Measurements from ENCODE around the gene IL16. TPM values are rescaled to one million over a fixed set of nuclear protein-coding genes. Genes with fewer than 3 reads are reported as not detected.
"Not testable (repeated sequence)": the region's sequence is repeated elsewhere in the genome, so short reads cannot be mapped to it uniquely, and the experiment has no call there.

IL16 gene
- total RNA-seq: 1 to 10 TPM; 4.3 to 6.6 TPM
- polyA plus RNA-seq (ENCODE audit: insufficient read length in 2 of 2): 1 to 10 TPM; 4.9 to 5.3 TPM
- long read RNA-seq, donor 1: 0 reads
- long read RNA-seq, donor 2: 0 reads
- long read RNA-seq, donor 3, partial matches to known transcripts: 0 of 1 reads
- long read RNA-seq, donor 3, other reads (novel, unspliced or antisense): 0 of 1 reads
- long read RNA-seq, donor 4, partial matches to known transcripts: 0 of 1 reads
- long read RNA-seq, donor 4, other reads (novel, unspliced or antisense): 0 of 1 reads

DNA sequence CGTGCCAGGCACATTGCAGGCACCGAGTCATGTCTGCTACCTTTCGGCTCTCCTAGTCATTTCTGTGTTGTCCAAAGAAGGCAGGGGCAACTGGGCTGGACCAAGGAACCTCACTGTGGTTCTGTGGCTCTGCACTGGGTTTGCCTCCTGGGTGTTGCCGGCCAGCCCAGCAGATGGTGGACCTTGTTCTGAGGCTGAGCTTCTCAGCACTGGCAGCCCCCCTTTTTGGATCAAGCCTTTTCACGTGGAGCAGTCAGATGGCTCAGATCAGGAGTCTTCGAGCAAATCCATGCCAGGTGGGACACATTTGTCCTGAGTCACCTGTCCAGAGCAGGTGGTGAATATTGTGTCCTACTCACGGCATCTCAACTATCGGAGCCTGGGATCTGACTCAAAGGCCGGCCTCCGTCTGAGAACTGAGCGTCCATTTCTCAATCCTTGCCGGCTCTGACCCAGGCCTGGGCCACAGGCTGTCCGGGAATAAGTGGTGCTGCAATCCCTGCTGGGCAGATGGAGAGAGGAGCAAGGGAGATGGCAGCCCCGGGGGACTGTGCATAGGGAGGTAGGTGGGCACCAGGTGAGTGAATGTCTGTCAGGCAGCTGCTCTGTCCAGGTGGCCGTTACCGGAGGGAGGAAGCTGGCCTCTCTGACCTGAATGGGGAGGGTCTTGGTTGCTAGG lies at the start of gene IL16:
IL16 (plus strand) TSS at position 304 of the 679 bp plus-strand sequence. CDS start 28,521 bp downstream, outside the sequence.
- no peak within 1 kb of the TSS for H3K4me3 ChIP-seq (ENCODE audit: low read depth, low read length)
- DNase-seq (ENCODE audit: low read depth in 4 of 6, low spot score in 6 of 6): no peak
- H3K4me1 ChIP-seq (ENCODE audit: control insufficient read depth, insufficient read depth, low read length): peaks cover 15% of the 10 kb centered on the region
- WGBS (ENCODE audit: insufficient coverage): 89% methylated on average over 16 of the region's 16 CpGs
- H3K9me3 ChIP-seq (ENCODE audit: control insufficient read depth, insufficient read depth, low read length): no peaks in the 10 kb centered on the region
- peaks cover 3% of the 10 kb centered on the region for H3K27me3 ChIP-seq (ENCODE audit: control insufficient read depth, insufficient read depth, low read length)
- no peaks in the 10 kb centered on the region for H3K36me3 ChIP-seq (ENCODE audit: control insufficient read depth, insufficient read depth, low read length)
- no peak within 1 kb of the TSS for H3K27ac ChIP-seq (ENCODE audit: low read depth, low read length)

DNA sequence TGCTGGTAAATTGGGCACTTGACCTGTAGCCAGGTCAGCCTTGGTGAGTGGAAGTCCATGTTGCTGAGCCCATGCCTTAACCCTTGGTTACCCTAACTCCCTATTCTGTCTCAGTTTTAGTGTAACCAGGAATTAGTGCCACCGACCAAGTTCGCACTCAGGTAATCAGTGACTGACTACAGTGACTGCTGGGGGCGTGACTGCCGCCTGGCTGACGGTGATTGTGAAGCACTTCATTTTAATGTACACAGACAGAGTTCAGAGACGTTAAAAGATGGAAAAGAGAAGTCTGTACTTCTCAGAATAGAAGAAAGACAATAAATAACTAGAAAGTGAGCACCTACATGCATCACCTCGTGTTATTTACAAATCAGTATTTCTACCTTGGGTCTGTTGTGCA lies 45.3 kb upstream of the IL16 start:
- DNase-seq (ENCODE audit: low read depth in 4 of 6, low spot score in 6 of 6): no peak
- H3K27ac ChIP-seq (ENCODE audit: low read depth, low read length): no peak overlapping the region
- H3K9me3 ChIP-seq (ENCODE audit: control insufficient read depth, insufficient read depth, low read length): no peaks in the 10 kb centered on the region
- 85% methylated on average over 5 of the region's 7 CpGs for WGBS (ENCODE audit: insufficient coverage)
- no peaks in the 10 kb centered on the region for H3K4me1 ChIP-seq (ENCODE audit: control insufficient read depth, insufficient read depth, low read length)
- no peaks in the 10 kb centered on the region for H3K27me3 ChIP-seq (ENCODE audit: control insufficient read depth, insufficient read depth, low read length)
- H3K4me3 ChIP-seq (ENCODE audit: low read depth, low read length): no peak overlapping the region
- no peaks in the 10 kb centered on the region for H3K36me3 ChIP-seq (ENCODE audit: control insufficient read depth, insufficient read depth, low read length)

DNA sequence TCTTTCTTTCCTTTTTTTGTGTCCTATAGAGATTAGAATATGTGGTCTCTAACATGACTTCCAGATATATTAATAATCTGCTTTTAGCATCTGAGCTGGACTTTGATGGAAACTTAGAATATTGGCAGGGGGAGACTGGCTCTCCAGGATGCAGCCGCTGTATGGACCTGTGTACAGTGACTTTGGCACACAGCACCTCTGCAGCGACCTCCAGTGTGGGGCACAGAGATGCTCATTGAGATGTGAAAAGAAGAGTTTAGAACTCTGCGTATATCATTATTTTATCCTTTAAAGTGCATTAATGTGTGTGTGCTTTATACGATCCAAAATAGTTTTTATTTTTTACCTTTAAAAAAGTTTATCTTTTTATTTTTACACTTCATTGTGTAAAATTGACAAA lies 44.3 kb upstream of the IL16 start:
- H3K4me1 ChIP-seq (ENCODE audit: control insufficient read depth, insufficient read depth, low read length): no peaks in the 10 kb centered on the region
- DNase-seq (ENCODE audit: low read depth in 4 of 6, low spot score in 6 of 6): no peak
- WGBS (ENCODE audit: insufficient coverage): no CpG with 5 or more reads among the region's 4 CpGs
- H3K27me3 ChIP-seq (ENCODE audit: control insufficient read depth, insufficient read depth, low read length): no peaks in the 10 kb centered on the region
- no peak overlapping the region for H3K27ac ChIP-seq (ENCODE audit: low read depth, low read length)
- H3K9me3 ChIP-seq (ENCODE audit: control insufficient read depth, insufficient read depth, low read length): no peaks in the 10 kb centered on the region
- H3K36me3 ChIP-seq (ENCODE audit: control insufficient read depth, insufficient read depth, low read length): no peaks in the 10 kb centered on the region
- no peak overlapping the region for H3K4me3 ChIP-seq (ENCODE audit: low read depth, low read length)

DNA sequence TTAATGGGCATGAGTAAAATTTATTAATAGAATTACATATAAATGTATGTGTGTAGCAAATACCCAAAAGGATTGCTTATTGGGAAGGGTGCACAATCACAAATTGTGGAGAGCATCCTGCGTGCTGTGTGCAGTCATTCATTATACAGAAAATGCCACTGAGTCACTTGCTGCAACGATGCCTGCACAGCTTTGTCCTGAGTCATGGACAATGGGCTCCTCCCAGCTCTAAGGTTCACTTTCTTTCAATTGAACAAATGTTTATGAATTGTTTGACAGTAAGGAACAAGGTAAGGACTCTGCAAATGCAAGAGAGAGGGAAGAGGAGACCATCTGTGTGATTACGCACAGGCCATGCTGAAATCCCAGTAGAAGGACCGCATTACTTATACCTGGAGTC lies 43.9 kb upstream of the IL16 start:
- H3K4me1 ChIP-seq (ENCODE audit: control insufficient read depth, insufficient read depth, low read length): no peaks in the 10 kb centered on the region
- H3K36me3 ChIP-seq (ENCODE audit: control insufficient read depth, insufficient read depth, low read length): no peaks in the 10 kb centered on the region
- WGBS (ENCODE audit: insufficient coverage): 100% methylated on average over 2 of the region's 4 CpGs
- H3K27ac ChIP-seq (ENCODE audit: low read depth, low read length): no peak overlapping the region
- H3K27me3 ChIP-seq (ENCODE audit: control insufficient read depth, insufficient read depth, low read length): no peaks in the 10 kb centered on the region
- no peak for DNase-seq (ENCODE audit: low read depth in 4 of 6, low spot score in 6 of 6)
- H3K4me3 ChIP-seq (ENCODE audit: low read depth, low read length): no peak overlapping the region
- H3K9me3 ChIP-seq (ENCODE audit: control insufficient read depth, insufficient read depth, low read length): no peaks in the 10 kb centered on the region

DNA sequence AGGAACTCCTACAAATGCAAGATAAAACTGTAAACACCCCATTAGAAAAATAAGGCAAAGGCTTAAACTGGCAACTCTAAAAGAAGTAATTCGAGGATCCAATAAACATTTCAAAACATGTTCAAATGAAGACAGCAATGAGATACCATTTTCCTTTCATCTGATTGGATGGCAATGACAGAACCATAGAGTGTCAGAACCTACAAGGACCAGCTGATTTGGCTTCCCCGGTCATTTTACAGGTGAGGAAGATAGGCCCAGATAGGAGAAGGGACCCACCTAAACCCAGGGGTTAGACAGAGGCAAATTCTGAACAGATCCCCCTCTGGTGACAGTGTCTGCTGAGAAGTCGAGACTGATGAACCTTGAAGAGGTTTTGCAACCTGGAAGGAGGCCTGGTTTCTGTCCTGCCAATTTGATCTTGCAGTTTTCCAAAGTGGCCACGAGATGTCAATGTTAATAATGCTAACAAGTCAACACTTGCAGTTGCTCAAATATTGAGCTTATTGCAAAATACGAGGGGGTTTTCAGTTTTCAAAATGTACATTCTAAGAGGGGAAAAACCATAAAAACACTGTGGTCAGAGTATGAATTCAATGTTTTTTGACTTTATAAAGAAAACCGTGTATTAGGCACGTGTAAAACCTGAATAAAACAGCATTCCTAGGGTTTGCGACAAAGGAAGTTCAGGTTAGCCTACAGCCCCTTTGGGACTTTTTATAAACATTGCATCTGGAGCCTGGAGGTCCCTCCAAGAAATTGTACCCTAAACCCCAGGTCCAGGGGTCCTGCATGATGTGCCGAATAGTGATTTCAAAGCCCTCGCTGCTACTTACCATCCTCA lies 41.1 kb upstream of the IL16 start:
- Histone ChIP-seq H3K27ac (ENCODE audit: low read depth, low read length) (no peak overlapping the region), H3K9me3 (ENCODE audit: control insufficient read depth, insufficient read depth, low read length) (no peaks in the 10 kb centered on the region), H3K4me3 (ENCODE audit: low read depth, low read length) (no peak overlapping the region), H3K27me3 (ENCODE audit: control insufficient read depth, insufficient read depth, low read length) (no peaks in the 10 kb centered on the region), H3K36me3 (ENCODE audit: control insufficient read depth, insufficient read depth, low read length) (no peaks in the 10 kb centered on the region), H3K4me1 (ENCODE audit: control insufficient read depth, insufficient read depth, low read length) (peaks cover 5% of the 10 kb centered on the region)
- DNase-seq (ENCODE audit: low read depth in 4 of 6, low spot score in 6 of 6): peak in 3 of 6 donors; percentile 22 to 71 (median 65)
- WGBS (ENCODE audit: insufficient coverage): 56% methylated on average over 7 of the region's 10 CpGs

DNA sequence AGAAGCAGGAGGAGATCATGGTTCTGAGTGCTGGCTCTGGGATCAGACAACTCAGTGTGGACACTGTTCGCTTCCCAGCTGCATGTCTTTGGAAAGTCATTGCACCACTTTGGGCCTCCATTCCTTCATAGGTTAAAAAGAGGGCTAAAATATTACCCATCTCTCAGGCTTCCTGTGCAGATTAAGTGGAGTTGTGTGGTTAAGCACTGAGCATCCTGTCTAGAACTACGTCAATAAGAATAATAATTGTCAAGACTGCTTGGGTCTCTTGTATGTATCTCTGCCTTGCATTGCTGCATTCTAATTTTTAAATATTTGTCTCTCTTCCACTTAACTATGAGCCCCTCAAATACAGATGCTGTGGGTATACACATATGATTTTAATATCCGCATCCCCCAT lies 40.4 kb upstream of the IL16 start:
- no peak overlapping the region for H3K27ac ChIP-seq (ENCODE audit: low read depth, low read length)
- WGBS (ENCODE audit: insufficient coverage): 100% methylated on average over 1 of the region's 3 CpGs

DNA sequence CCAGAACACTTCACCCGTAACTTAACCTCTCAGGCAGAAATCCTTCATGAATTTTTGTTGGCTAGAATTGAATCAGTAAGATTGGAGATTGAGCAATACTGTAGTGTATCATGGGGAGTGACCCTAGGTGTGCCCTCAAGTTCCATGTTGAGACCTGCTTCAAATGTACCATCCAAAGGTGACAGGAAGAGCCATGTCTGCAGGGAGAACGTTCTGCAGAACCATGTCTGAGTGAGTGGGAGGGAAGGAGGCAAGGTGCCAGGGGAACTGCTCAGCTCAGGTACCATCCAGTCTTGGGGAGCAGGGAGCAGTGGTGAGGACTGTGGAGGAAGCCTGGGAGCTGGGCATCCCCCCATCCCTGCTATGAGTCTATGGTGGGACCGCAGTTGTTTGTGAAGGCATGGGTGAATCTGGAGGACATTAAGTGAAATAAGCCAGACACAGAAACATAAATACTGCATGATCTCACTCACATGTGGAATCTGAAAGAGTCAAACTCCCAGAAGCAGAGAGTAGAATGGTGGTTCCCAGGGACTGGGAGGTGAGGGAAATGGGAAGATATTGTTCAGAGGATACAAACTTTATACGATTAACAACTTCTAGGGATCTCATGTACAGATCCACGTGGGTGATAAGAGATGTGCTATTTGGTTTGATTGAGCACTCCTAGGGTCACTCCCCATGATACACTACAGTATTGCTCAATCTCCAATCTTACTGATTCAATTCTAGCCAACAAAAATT lies 39.3 kb upstream of the IL16 start:
- H3K27ac ChIP-seq (ENCODE audit: low read depth, low read length): no peak overlapping the region
- H3K36me3 ChIP-seq (ENCODE audit: control insufficient read depth, insufficient read depth, low read length): no peaks in the 10 kb centered on the region
- H3K4me1 ChIP-seq (ENCODE audit: control insufficient read depth, insufficient read depth, low read length): peaks cover 9% of the 10 kb centered on the region
- no peaks in the 10 kb centered on the region for H3K27me3 ChIP-seq (ENCODE audit: control insufficient read depth, insufficient read depth, low read length)
- DNase-seq (ENCODE audit: low read depth in 4 of 6, low spot score in 6 of 6): no peak
- WGBS (ENCODE audit: insufficient coverage): 50% methylated on average over 1 of the region's 5 CpGs
- H3K9me3 ChIP-seq (ENCODE audit: control insufficient read depth, insufficient read depth, low read length): no peaks in the 10 kb centered on the region
- no peak overlapping the region for H3K4me3 ChIP-seq (ENCODE audit: low read depth, low read length)

More for the DNA sequence above, 40.4 kb upstream of the IL16 start:
- no peaks in the 10 kb centered on the region for H3K27me3 ChIP-seq (ENCODE audit: control insufficient read depth, insufficient read depth, low read length)
- DNase-seq (ENCODE audit: low read depth in 4 of 6, low spot score in 6 of 6): no peak
- H3K4me3 ChIP-seq (ENCODE audit: low read depth, low read length): no peak overlapping the region
- no peaks in the 10 kb centered on the region for H3K9me3 ChIP-seq (ENCODE audit: control insufficient read depth, insufficient read depth, low read length)
- peaks cover 9% of the 10 kb centered on the region for H3K4me1 ChIP-seq (ENCODE audit: control insufficient read depth, insufficient read depth, low read length)
- no peaks in the 10 kb centered on the region for H3K36me3 ChIP-seq (ENCODE audit: control insufficient read depth, insufficient read depth, low read length)

DNA sequence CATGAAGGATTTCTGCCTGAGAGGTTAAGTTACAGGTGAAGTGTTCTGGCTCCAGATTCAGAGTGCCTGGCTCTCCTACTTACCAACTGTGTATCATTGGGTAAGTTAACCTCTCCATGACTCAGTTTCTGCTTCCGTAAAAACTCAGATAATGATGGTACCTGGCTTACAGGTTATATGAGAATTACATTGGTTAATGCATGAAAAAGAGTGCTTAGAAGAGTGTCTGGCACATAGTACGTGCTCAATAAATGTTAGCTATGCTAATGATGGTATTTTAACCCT lies 38.8 kb upstream of the IL16 start:
- 100% methylated on average over 1 of the region's 2 CpGs for WGBS (ENCODE audit: insufficient coverage)

DNA sequence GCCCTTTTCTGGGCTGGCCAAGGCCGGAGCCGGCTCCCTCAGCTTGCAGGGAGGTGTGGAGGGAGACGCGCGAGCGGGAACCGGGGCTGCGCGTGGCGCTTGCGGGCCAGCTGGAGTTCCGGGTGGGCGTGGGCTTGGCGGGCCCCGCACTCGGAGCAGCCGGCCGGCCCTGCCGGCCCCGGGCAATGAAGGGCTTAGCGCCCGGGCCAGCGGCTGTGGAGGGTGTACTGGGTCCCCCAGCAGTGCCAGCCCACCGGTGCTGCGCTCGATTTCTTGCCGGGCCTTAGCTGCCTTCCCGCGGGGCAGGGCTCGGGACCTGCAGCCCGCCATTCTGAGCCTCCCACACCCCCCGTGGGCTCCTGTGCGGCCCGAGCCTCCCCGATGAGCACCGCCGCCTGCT lies 38.1 kb upstream of the IL16 start:
- H3K4me3 ChIP-seq (ENCODE audit: low read depth, low read length); H3K27ac ChIP-seq (ENCODE audit: low read depth, low read length); H3K4me1 ChIP-seq (ENCODE audit: control insufficient read depth, insufficient read depth, low read length); H3K9me3 ChIP-seq (ENCODE audit: control insufficient read depth, insufficient read depth, low read length); H3K27me3 ChIP-seq (ENCODE audit: control insufficient read depth, insufficient read depth, low read length); H3K36me3 ChIP-seq (ENCODE audit: control insufficient read depth, insufficient read depth, low read length); DNase-seq (ENCODE audit: low read depth in 4 of 6, low spot score in 6 of 6): not testable (repeated sequence)
- WGBS (ENCODE audit: insufficient coverage): 95% methylated on average over 24 of the region's 37 CpGs

More for the DNA sequence above, 38.8 kb upstream of the IL16 start:
- no peaks in the 10 kb centered on the region for H3K9me3 ChIP-seq (ENCODE audit: control insufficient read depth, insufficient read depth, low read length)
- H3K36me3 ChIP-seq (ENCODE audit: control insufficient read depth, insufficient read depth, low read length): no peaks in the 10 kb centered on the region
- peaks cover 9% of the 10 kb centered on the region for H3K4me1 ChIP-seq (ENCODE audit: control insufficient read depth, insufficient read depth, low read length)
- no peak for DNase-seq (ENCODE audit: low read depth in 4 of 6, low spot score in 6 of 6)
- no peak overlapping the region for H3K4me3 ChIP-seq (ENCODE audit: low read depth, low read length)
- no peaks in the 10 kb centered on the region for H3K27me3 ChIP-seq (ENCODE audit: control insufficient read depth, insufficient read depth, low read length)
- no peak overlapping the region for H3K27ac ChIP-seq (ENCODE audit: low read depth, low read length)
